Fibroblast of skin of right biceps (primary cell): ENCODE measurements around the gene GPR18.
"Not testable (repeated sequence)": the region's sequence is repeated elsewhere in the genome, so short reads cannot be mapped to it uniquely, and the experiment has no call there.

ENCODE experiments used
- DNase-seq: peaks from one replicate; pipeline ENCODE4 v3.0.0-alpha.2; 2013

Gene GPR18

GRCh38 chr13:99227909-99228688 lies 30.1 kb downstream of the GPR18 start:
- DNase-seq, result no peak

DNA sequence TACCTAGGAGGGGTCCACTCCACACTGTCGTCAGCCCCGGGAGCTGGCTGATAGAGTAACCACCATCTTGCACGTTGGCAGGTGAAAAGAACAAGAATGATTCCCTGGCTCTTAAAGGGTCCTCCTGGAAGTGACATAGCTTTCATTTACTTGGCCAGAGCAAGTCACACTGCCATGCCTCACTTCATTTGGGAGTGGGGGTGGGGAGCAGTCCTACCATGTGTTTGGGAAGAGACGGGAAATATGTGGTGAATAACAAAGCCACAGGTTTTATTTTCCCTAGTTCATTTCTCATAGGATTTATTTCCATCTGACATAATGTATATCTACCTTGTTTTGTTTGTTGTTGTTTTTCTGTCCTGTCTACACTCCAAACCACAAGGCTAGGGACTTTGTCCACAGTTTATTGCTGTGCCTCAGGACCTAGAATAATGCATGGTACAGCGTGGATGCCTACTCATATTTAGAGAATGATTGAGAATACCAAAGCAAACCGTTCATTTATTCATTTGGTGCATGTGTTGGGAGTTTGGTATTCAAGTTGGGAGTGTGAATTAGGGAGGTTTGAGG lies 30.8 kb downstream of the GPR18 start:
- DNase-seq, result peak; percentile 8

GRCh38 chr13:99226513-99226912 lies 31.7 kb downstream of the GPR18 start:
- DNase-seq, result no peak

- no peak for DNase-seq
Measured at GRCh38 chr13:99225078-99225477, 33.1 kb downstream of the GPR18 start.

- DNase-seq, result no peak
Measured at GRCh38 chr13:99224021-99224420, 34.2 kb downstream of the GPR18 start.

DNA sequence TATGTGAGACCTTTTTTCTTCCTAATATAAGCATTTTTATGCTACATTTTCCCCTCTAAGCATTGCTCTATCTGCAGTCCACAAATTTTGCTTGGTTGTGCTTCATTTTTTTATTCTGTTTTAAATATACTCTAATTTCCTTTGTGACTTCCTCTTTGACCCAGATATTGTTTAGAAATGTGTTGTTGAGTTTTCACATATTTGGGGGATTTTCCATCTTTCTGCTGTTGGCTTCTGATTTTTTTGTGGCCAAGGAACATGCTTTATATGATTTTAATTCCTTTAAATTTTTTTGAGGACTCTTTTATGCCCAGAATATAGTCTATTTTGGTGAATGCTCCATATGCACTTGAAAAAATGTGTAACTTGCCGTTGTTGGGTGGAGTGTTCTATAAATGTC lies 34.6 kb downstream of the GPR18 start:
- DNase-seq, result no peak

- no peak for DNase-seq
Measured at GRCh38 chr13:99221567-99222239, 36.5 kb downstream of the GPR18 start.

DNA sequence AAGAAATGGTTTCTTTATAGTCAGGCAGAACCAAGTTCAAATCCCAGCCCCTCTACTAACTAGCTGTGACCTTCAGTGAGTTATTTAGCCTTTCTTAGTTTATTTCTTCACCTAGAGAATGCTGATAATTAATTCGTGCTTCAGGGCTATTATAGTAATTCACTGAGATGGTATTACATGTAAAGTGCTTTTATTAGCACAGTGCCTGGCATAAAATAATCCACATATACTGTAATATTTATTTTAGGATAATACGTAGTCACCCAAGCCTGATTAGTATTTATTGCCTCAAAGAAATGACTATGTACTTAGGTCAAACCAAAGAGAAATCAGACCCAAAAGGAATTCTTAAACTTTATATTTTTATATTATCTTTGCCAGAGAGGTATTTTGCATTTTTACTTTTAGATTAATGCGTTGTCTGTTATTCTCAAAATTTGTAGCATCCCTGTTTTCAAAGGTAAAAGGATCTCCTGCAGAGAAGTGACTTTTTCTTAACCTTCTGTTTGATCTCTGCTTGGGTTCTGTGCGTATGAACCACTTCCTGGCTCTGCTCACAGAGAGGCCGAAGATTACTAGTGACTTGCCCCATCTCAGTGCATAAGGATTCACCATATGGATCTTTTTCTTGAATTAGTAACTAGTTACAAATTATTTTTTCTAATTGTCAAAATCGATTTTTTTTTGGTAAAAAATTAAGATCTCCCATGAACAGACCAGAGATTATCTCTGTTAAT lies 37.8 kb downstream of the GPR18 start:
- no peak for DNase-seq

GRCh38 chr13:99218969-99219368 lies 39.2 kb downstream of the GPR18 start:
- no peak for DNase-seq

GRCh38 chr13:99218545-99218944 lies 39.6 kb downstream of the GPR18 start:
- no peak for DNase-seq

DNA sequence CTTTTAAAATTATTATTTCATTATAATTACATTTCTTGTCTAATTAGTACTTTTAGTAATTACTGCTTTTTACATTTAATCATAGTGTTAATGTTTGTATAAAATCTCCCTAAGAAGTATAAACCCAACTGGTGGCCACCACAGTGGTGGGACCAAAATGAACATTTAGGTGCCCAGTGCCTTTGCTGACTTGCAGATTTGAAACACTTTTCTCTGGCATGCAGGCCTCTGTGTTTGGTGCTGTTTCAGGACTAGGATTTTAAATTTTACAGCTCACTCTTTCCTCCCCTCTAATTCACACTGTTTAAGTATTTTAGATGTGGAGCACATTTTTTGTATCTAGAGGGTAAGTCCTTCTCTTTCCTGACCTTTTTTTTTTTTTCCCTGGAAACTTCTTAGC lies 40.1 kb downstream of the GPR18 start:
- no peak for DNase-seq

DNA sequence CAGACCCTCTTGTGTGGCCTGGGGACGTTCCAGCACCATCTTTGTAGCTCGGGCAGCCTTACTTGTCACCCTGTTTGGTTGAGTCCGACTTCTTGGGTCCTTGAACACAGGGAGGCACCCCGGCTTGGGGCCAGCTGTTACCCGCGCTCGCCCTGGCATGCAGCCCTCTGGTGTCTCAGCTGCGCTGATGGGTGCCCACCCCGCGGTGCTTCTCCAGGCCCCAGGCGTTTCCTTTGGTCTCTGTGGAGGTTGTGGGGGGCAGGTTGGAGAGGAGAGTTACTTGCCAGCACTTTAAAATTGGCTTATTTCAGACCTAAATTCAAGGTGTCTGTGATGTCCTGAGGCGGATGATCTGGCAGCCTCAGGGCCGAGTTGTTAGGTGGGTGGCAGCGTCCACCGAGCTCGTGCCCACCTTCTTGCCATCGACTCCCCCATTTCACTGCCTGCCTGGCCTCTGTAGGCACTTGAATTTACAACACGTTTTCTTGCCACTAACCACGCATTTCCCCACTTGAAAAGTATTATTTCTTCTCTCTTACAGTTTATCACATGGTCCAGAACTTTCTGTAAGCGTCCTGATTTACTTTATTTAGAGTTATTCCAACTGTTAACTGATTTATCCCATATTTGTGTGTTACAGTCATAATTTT lies 40.6 kb downstream of the GPR18 start:
- no peak for DNase-seq

DNA sequence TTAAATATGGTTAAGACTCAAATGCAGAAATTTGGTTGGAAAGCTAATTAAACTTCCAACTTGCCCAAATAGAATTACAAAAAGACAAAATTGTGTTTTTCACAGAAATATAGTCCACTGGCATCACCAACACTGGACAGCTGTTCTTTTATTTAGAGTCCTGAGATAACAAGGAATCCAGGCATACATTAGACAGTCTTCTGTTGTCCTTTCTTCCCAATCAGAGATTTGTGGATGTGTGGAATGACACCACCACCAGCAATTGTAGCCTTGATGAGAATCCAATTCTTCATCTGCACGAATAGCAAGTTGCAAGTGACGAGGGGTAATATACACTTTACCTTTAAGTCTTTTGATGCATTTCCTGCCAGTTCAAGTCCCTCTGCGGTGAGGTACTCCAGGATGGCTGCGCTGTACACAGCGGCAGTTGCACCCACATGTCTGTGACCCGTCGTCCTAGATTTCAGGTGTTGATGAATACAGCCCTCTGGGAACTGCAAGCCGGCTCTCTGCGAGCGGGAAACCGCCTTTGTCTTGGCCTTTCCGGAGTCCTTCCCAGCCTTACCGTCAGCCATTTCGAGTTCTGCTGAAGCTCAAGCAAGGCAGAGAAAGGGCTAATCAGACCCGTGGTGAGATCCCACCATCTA lies 42.9 kb downstream of the GPR18 start:
- DNase-seq, result no peak

GRCh38 chr13:99214731-99215130 lies 43.4 kb downstream of the GPR18 start:
- no peak for DNase-seq

- no peak for DNase-seq
Measured at GRCh38 chr13:99214232-99214631, 43.9 kb downstream of the GPR18 start.

DNA sequence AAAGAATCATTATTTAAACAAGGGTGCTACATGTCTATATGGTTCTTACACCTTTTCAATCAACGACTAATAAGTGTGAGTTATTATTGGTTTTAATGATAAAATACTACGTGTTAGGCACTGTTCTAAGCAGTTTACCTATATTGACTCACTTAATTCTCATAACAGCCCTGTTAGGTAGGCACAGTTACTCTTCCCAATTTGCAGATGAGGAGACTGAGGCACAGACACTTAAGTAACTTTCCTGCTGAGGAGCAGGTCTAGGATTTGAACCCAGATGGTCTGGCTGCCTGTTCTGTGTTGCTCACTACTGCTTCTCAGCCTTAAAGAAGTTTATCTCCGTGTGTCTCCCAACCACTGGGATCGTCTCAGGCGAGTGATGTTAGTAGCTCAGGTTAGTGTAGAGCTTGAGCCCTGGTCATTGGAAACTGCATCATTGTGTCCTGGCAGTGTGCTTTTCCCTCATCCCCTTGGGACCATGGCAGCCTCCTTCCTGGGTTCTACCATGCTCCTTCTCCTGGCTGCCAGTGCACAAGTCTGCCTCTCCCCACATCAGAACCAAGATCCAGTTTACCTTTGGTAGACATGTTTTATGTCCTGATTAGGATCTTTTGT lies 46.7 kb downstream of the GPR18 start:
- DNase-seq, result no peak

DNA sequence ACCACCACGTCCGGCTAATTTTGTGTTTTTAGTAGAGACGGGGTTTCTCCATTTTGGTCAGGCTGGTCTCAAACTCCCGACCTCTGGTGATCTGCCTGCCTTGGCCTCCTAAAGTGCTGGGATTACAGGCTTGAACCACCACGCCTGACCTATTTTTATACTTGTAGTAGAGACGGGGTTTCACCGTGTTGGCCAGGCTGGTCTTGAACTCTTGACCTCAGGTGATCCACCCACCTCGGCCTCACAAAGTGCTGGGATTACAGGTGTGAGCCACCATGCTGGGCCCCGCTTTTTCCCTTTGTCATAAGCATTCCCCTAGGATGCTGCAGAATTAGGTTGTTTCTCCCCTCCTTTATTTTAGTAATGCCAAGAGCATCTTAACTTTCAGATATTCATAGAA lies 47.6 kb downstream of the GPR18 start:
- DNase-seq, result not testable (repeated sequence)

DNA sequence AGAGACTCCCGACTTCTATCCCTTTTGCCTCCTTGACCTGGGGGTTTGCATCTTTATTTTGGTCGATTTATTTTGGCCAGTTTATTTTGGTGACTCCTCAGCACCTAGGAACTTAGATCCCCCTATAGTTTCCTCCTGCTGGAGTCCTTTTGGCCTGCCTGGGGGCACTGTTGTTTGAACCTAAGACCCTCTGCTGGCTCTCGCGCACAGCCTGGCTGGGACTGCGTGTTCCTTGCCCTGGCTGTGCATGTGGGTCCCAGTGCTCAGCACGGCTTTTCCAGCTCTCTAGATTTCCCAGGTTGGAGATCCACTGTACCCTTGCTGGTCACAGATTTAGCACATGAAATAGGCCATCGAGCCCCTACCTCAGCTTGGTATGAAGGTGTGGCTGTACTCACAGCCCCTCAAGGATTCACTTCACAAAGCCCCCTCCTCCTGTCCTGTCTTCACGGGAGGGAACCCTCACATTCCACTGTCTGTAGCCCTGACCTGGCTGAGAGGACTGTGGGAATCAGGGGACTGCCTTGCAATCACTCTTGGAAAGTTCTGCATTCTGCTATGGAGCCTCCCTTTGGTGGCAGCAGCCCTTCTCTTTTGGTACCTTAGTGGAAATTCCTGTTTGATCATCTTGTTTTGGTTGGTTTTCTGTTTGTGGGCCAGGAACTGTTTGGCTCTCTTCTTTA lies 49.2 kb downstream of the GPR18 start:
- DNase-seq, result no peak

DNA sequence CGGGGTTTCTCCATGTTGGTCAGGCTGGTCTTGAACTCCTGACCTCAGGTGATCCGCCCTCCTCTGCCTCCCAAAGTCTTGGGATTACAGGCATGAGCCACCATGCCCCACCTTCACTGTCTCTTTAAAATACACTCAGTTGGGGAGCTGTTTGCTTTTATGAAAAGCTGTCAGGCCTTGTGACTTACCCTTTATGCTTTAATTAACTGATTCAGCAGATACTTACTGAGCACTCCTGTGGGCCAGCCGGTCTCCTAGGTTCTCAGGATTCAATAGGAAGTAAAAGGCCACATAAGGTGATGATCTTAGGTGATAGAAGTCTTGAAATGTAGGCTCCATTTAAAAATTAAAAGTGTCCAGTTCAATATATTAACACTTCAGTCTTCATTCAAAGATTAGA lies 50.0 kb downstream of the GPR18 start:
- no peak for DNase-seq

- DNase-seq, result no peak
Measured at GRCh38 chr13:99207511-99207910, 50.7 kb downstream of the GPR18 start.

GRCh38 chr13:99206873-99207272 lies 51.3 kb downstream of the GPR18 start:
- DNase-seq, result no peak
